ENCODE results near the gene COL8A1. TPM values are rescaled to one million over a fixed set of nuclear protein-coding genes. Genes with fewer than 3 reads are reported as not detected.

COL8A1 gene
- total and polyA plus RNA-seq, 9 of the 15 experiments (the other 6 are each of a cell fraction or from before 2014, with no cell fraction given) = 0.07 TPM; not detected in 8

DNA sequence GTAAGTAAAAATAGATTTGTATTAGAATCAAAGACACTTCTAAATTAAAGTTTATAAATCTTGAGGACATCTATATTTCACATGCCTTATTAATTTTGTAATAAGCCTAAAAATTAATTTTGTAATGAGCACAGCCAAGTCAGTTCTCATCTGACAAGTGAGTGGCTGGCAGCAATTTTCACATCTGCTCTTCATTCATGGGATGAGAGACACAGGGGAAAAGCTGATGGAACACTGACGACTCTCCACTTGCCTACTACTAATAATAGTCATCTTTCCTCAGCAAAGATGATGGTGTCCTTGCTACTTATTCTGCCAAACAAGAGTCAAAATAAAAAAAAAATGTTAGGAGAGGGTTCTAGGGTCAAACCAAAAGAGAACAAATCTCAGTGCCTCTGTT is 164.9 kb downstream of the COL8A1 start:
- Histone ChIP-seq H4K20me1 (replicated peaks; ENCODE audit: control insufficient read depth, insufficient read depth, low read length) (0 out of 2 replicates have a peak, but pooled peaks cover 1% of the 10 kb centered on the region), H3K4me1 (replicated peaks in 1 of 2; ENCODE audit: control insufficient read depth in 2 of 2, insufficient read depth in 2 of 2, low read length in 2 of 2) (no peaks in the 10 kb centered on the region), H2AFZ (ENCODE audit: low read depth, low read length) (no peak overlapping the region), H3K27ac (ENCODE audit: extremely low read depth, low read depth, low read length) (no peak overlapping the region), H3K79me2 (ENCODE audit: control insufficient read depth, insufficient read depth, low read length) (no peaks in the 10 kb centered on the region), H3K9me3 (replicated peaks; ENCODE audit: control insufficient read depth, insufficient read depth, low read depth, low read length) (peaks cover 4% of the 10 kb centered on the region; the same call in 1 of the 2 replicates), H3K4me3 (no peak overlapping the region), H3K9me1 (ENCODE audit: control insufficient read depth, insufficient read depth, low read length) (no peaks in the 10 kb centered on the region), H3K36me3 (ENCODE audit: control insufficient read depth, insufficient read depth, low read length) (no peaks in the 10 kb centered on the region), H3K4me2 (ENCODE audit: insufficient read depth, low read length) (no peak overlapping the region), H3K27me3 (ENCODE audit: control insufficient read depth in 2 of 2, insufficient read depth in 2 of 2, low read length in 2 of 2) (no peaks in the 10 kb centered on the region), H3K9ac (ENCODE audit: insufficient read depth in 1 of 2, low read depth in 2 of 2, low read length in 2 of 2) (no peak overlapping the region)
- POLR2A ChIA-PET = no interaction called here
- 0% methylated on average over 1 of the region's 1 CpG for WGBS (ENCODE audit: insufficient coverage, low coverage, missing lambda C conversion rate)
- ATAC-seq (no peak), FAIRE-seq (no peak), DNase-seq (ENCODE audit: extremely low read depth in 1 of 4, low spot score in 3 of 4) (no peak)
- intact Hi-C loops (cut with micrococcal nuclease) = no loop called here
- no TSS peak for BruUV-seq (replicated peaks)
- in situ Hi-C loops (cut with MboI) = no loop called here
- CTCF ChIA-PET (ENCODE audit: low intra/inter-chr PET ratio) = no interaction called here
- no peak for TF ChIP-seq CXXC5 (CRISPR knock-in tag; IDR thresholded peaks at IDR 0.05)
- no peak for TF ChIP-seq ZNF764 (CRISPR knock-in tag; IDR thresholded peaks at IDR 0.05; ENCODE audit: low read depth)
- TF ChIP-seq ZNF24 (IDR thresholded peaks at IDR 0.05) = no peak
- no peak for TF ChIP-seq POU5F1 (IDR thresholded peaks at IDR 0.05; ENCODE audit: borderline replicate concordance, low read depth, low read length, partially characterized antibody)
- TF ChIP-seq ZNF76 (CRISPR knock-in tag; IDR thresholded peaks at IDR 0.05; ENCODE audit: borderline replicate concordance) = no peak
- TF ChIP-seq BRF1 (IDR thresholded peaks at IDR 0.05; ENCODE audit: borderline replicate concordance, extremely low read depth, insufficient read length) = no peak
- TF ChIP-seq, protein P1, sequence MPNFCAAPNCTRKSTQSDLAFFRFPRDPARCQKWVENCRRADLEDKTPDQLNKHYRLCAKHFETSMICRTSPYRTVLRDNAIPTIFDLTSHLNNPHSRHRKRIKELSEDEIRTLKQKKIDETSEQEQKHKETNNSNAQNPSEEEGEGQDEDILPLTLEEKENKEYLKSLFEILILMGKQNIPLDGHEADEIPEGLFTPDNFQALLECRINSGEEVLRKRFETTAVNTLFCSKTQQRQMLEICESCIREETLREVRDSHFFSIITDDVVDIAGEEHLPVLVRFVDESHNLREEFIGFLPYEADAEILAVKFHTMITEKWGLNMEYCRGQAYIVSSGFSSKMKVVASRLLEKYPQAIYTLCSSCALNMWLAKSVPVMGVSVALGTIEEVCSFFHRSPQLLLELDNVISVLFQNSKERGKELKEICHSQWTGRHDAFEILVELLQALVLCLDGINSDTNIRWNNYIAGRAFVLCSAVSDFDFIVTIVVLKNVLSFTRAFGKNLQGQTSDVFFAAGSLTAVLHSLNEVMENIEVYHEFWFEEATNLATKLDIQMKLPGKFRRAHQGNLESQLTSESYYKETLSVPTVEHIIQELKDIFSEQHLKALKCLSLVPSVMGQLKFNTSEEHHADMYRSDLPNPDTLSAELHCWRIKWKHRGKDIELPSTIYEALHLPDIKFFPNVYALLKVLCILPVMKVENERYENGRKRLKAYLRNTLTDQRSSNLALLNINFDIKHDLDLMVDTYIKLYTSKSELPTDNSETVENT (CRISPR knock-in tag; IDR thresholded peaks at IDR 0.05) = no peak
- TF ChIP-seq C11orf30 (IDR thresholded peaks at IDR 0.05; ENCODE audit: low read depth) = no peak
- TF ChIP-seq CBX5 (IDR thresholded peaks at IDR 0.05; ENCODE audit: borderline replicate concordance, low read depth) = no peak
- TF ChIP-seq SMARCE1 (IDR thresholded peaks at IDR 0.05) = no peak
- TF ChIP-seq, protein P2, sequence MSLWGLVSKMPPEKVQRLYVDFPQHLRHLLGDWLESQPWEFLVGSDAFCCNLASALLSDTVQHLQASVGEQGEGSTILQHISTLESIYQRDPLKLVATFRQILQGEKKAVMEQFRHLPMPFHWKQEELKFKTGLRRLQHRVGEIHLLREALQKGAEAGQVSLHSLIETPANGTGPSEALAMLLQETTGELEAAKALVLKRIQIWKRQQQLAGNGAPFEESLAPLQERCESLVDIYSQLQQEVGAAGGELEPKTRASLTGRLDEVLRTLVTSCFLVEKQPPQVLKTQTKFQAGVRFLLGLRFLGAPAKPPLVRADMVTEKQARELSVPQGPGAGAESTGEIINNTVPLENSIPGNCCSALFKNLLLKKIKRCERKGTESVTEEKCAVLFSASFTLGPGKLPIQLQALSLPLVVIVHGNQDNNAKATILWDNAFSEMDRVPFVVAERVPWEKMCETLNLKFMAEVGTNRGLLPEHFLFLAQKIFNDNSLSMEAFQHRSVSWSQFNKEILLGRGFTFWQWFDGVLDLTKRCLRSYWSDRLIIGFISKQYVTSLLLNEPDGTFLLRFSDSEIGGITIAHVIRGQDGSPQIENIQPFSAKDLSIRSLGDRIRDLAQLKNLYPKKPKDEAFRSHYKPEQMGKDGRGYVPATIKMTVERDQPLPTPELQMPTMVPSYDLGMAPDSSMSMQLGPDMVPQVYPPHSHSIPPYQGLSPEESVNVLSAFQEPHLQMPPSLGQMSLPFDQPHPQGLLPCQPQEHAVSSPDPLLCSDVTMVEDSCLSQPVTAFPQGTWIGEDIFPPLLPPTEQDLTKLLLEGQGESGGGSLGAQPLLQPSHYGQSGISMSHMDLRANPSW (CRISPR knock-in tag; IDR thresholded peaks at IDR 0.05) = no peak
- no peak for TF ChIP-seq PPARD (CRISPR knock-in tag; IDR thresholded peaks at IDR 0.05)
- TF ChIP-seq, protein P3, sequence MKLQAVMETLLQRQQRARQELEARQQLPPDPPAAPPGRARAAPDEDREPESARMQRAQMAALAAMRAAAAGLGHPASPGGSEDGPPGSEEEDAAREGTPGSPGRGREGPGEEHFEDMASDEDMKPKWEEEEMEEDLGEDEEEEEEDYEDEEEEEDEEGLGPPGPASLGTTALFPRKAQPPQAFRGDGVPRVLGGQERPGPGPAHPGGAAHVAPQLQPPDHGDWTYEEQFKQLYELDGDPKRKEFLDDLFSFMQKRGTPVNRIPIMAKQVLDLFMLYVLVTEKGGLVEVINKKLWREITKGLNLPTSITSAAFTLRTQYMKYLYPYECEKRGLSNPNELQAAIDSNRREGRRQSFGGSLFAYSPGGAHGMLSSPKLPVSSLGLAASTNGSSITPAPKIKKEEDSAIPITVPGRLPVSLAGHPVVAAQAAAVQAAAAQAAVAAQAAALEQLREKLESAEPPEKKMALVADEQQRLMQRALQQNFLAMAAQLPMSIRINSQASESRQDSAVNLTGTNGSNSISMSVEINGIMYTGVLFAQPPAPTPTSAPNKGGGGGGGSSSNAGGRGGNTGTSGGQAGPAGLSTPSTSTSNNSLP (IDR thresholded peaks at IDR 0.05; ENCODE audit: borderline replicate concordance, low read depth, low read length) = no peak
- no peak for TF ChIP-seq MTA3 (IDR thresholded peaks at IDR 0.05; ENCODE audit: borderline replicate concordance)
